Lung microvascular endothelial cell (primary cell): Measurements from ENCODE around the gene ERC2. TPM values are rescaled to one million over a fixed set of nuclear protein-coding genes. Genes with fewer than 3 reads are reported as not detected.

ENCODE experiments used
- DNase-seq, 2 donors: peaks; one replicate each; pipeline versions ENCODE4 v3.0.0 to v3.0.0-alpha.2; 2010; ENCODE audit warnings: low read depth in 2 of 2
- total RNA-seq: library from RNA; depleted of rRNA; stranded (reverse); fragments of >200 nt; gene quantifications from 2 replicates; pipeline ENCODE4 v1.2.1, GENCODE V29; 2014

Gene ERC2
- total RNA-seq, 1 donor from 2014 or later = 2.2 TPM

GRCh38 chr3:55797775-55798174 lies 670.5 kb downstream of the ERC2 start:
- DNase-seq = no peak

- DNase-seq = no peak
These were observed 671.2 kb downstream of the ERC2 start for GRCh38 chr3:55797084-55797483.

- no peak for DNase-seq
These were observed 671.7 kb downstream of the ERC2 start for GRCh38 chr3:55796533-55796932.

- DNase-seq = no peak
These were observed 672.5 kb downstream of the ERC2 start for GRCh38 chr3:55795746-55796145.

- DNase-seq = no peak
These were observed 673.0 kb downstream of the ERC2 start for GRCh38 chr3:55795296-55795695.

GRCh38 chr3:55792742-55793141 lies 675.5 kb downstream of the ERC2 start:
- no peak for DNase-seq

GRCh38 chr3:55792009-55792408 lies 676.3 kb downstream of the ERC2 start:
- no peak for DNase-seq

GRCh38 chr3:55790596-55791350 lies 677.5 kb downstream of the ERC2 start:
- DNase-seq = no peak

- no peak for DNase-seq
These were observed 678.8 kb downstream of the ERC2 start for GRCh38 chr3:55789516-55789915.

GRCh38 chr3:55782807-55783206 lies 685.5 kb downstream of the ERC2 start:
- DNase-seq = no peak

- DNase-seq = no peak
These were observed 685.9 kb downstream of the ERC2 start for GRCh38 chr3:55782351-55782750.

GRCh38 chr3:55780913-55781312 lies 687.4 kb downstream of the ERC2 start:
- DNase-seq = no peak

GRCh38 chr3:55779543-55779942 lies 688.7 kb downstream of the ERC2 start:
- no peak for DNase-seq

GRCh38 chr3:55775366-55776154 lies 692.7 kb downstream of the ERC2 start:
- no peak for DNase-seq

GRCh38 chr3:55774856-55775255 lies 693.4 kb downstream of the ERC2 start:
- DNase-seq = no peak

GRCh38 chr3:55771503-55771902 lies 696.8 kb downstream of the ERC2 start:
- no peak for DNase-seq

- DNase-seq = no peak
These were observed 698.2 kb downstream of the ERC2 start for GRCh38 chr3:55770077-55770476.

- no peak for DNase-seq
These were observed 701.5 kb downstream of the ERC2 start for GRCh38 chr3:55766753-55767152.

GRCh38 chr3:55765906-55766701 lies 702.2 kb downstream of the ERC2 start:
- DNase-seq = no peak

- DNase-seq = no peak
These were observed 702.9 kb downstream of the ERC2 start for GRCh38 chr3:55765398-55765797.

- DNase-seq = no peak
These were observed 711.3 kb downstream of the ERC2 start for GRCh38 chr3:55756976-55757375.
